HCT116 (cell line): ENCODE data around the gene HCFC1. TPM values are rescaled to one million over a fixed set of nuclear protein-coding genes. Genes with fewer than 3 reads are reported as not detected.
A peak's percentile ranks its signal among the peaks of the same experiment; 100 is the strongest.

Experiments used
- ATAC-seq: fragments of 200-7000 bp; cut with Tn5 transposase; 2 replicates; pipeline ENCODE4 v1.9.1; 2020; ENCODE audit warnings: mild to moderate bottlenecking, moderate library complexity
- BruUV-seq: library from RNA; stranded (reverse); fragments of 400-500 nt; replicated peaks from 2 replicates; lab custom pipeline; 2021; lab: Mats Ljungman, UMichigan
- CTCF ChIA-PET: fragments of 300-600 bp; sonication (Branson Sonifier 250); formaldehyde crosslinking; loops from one replicate; lab custom pipeline; 2021; ENCODE audit warnings: antibody characterized with exemption; lab: Charles Lee
- POLR2A ChIA-PET: fragments of 300-600, 350-600 bp; sonication (Branson Sonifier 250); formaldehyde crosslinking; loops from one replicate; lab custom pipeline; 2021; ENCODE audit warnings: antibody characterized with exemption; lab: Charles Lee
- RAD21 ChIA-PET, 2 experiments: fragments of 300-600 bp; sonication (Branson Sonifier 250); formaldehyde crosslinking; loops; one replicate each; lab custom pipeline; 2023; ENCODE audit warnings: low total read pairs in 2 of 2; ENCODE audit not compliant: uncharacterized antibody in 2 of 2, unreplicated experiment in 2 of 2, low non-redundant PET in 1 of 2; lab: Charles Lee
- DNase-seq: peaks from one replicate; pipeline ENCODE4 v3.0.0-alpha.2; 2010; ENCODE audit warnings: low read depth, low spot score
- H2AFZ ChIP-seq: fragments of 200-600 bp; shearing (Covaris generic), sonication (generic); 2 replicates; pipeline ENCODE4 v1.6.1; 2017; ENCODE audit warnings: low read depth, mixed run types, mixed read lengths, antibody characterized with exemption, low read length; ENCODE audit not compliant: poor library complexity, severe bottlenecking
- H3K27ac ChIP-seq: 2 replicates; pipeline ENCODE4 v1.5.1; 2012; ENCODE audit warnings: low read depth, low read length
- H3K27me3 ChIP-seq: fragments of 200-600 bp; sonication (generic); 2 replicates; pipeline ENCODE4 v1.6.1; 2016; ENCODE audit warnings: mixed run types, low read length, mixed read lengths; ENCODE audit not compliant: insufficient read depth
- H3K36me3 ChIP-seq, 2 experiments: fragments of 200-500 bp in 1 of 2; fragments of 200-600 bp in 1 of 2; sonication (Bioruptor generic) in 1 of 2; sonication (generic) in 1 of 2; 2 replicates each; pipeline versions ENCODE4 v1.5.1 to v1.6.1; 2014 to 2016; ENCODE audit warnings: low read length in 2 of 2, inconsistent platforms in 1 of 2, mixed read lengths in 1 of 2, mixed run types in 1 of 2; ENCODE audit not compliant: insufficient read depth in 2 of 2, control insufficient read depth in 1 of 2
- H3K4me1 ChIP-seq, 2 experiments: fragments of 200-600 bp in 1 of 2; sonication (generic) in 1 of 2; 2 replicates each; pipeline versions ENCODE4 v1.5.1 to v1.6.1; 2012 to 2017; ENCODE audit warnings: low read length in 2 of 2, inconsistent platforms in 1 of 2, mild to moderate bottlenecking in 1 of 2, mixed read lengths in 1 of 2, mixed run types in 1 of 2, moderate library complexity in 1 of 2; ENCODE audit not compliant: insufficient read depth in 2 of 2, control insufficient read depth in 1 of 2
- H3K4me2 ChIP-seq: fragments of 200-600 bp; sonication (generic); 2 replicates; pipeline ENCODE4 v1.6.1; 2017; ENCODE audit warnings: mixed run types, low read length, mixed read lengths
- H3K4me3 ChIP-seq, 2 experiments: fragments of 200-600 bp in 1 of 2; sonication (generic) in 1 of 2; replicated peaks in 1 of 2; 2 replicates each; pipeline ENCODE4 v1.5.1; 2011 to 2016; ENCODE audit warnings: low read length in 2 of 2, control low read depth in 1 of 2, low read depth in 1 of 2, mild to moderate bottlenecking in 1 of 2, mixed read lengths in 1 of 2, mixed run types in 1 of 2
- H3K79me2 ChIP-seq: fragments of 200-600 bp; sonication (generic); 2 replicates; pipeline ENCODE4 v1.6.1; 2017; ENCODE audit warnings: mild to moderate bottlenecking, mixed run types, low read length, moderate library complexity, mixed read lengths; ENCODE audit not compliant: insufficient read depth
- H3K9ac ChIP-seq: fragments of 200-600 bp; sonication (generic); 2 replicates; pipeline ENCODE4 v1.6.1; 2016; ENCODE audit warnings: low read length, mixed read lengths
- H3K9me2 ChIP-seq: fragments of 200-600 bp; sonication (generic), shearing (Covaris generic); 2 replicates; pipeline ENCODE4 v1.6.1; 2017; ENCODE audit warnings: mixed run types, mild to moderate bottlenecking, moderate library complexity; ENCODE audit not compliant: insufficient read depth
- H3K9me3 ChIP-seq, 2 experiments: fragments of 200-500 bp in 1 of 2; fragments of 200-600 bp in 1 of 2; sonication (Bioruptor generic) in 1 of 2; sonication (generic) in 1 of 2; 2 replicates each; pipeline ENCODE4 v1.6.1; 2014 to 2017; ENCODE audit warnings: low read length in 2 of 2, mixed read lengths in 2 of 2, inconsistent platforms in 1 of 2, low read depth in 1 of 2, mild to moderate bottlenecking in 1 of 2, mixed run types in 1 of 2, moderate library complexity in 1 of 2; ENCODE audit not compliant: control insufficient read depth in 1 of 2, insufficient read depth in 1 of 2
- H4K20me1 ChIP-seq: fragments of 200-600 bp; sonication (generic), shearing (Covaris generic); 2 replicates; pipeline ENCODE4 v1.6.1; 2017; ENCODE audit warnings: mixed run types, mild to moderate bottlenecking, moderate library complexity; ENCODE audit not compliant: insufficient read depth
- CEBPB ChIP-seq: IDR thresholded peaks from 2 replicates; pipeline ENCODE4 v1.6.1; 2012; ENCODE audit warnings: low read depth
- EGR1 ChIP-seq: IDR thresholded peaks from 2 replicates; pipeline ENCODE4 v1.6.1; 2012; ENCODE audit warnings: low read depth
- EZH2phosphoT487 ChIP-seq: fragments of 200-600 bp; IDR thresholded peaks from 2 replicates; pipeline ENCODE4 v1.6.1; 2018; ENCODE audit warnings: antibody characterized with exemption, borderline replicate concordance
- JUND ChIP-seq: IDR thresholded peaks from 2 replicates; pipeline ENCODE4 v1.6.1; 2012
- RAD21 ChIP-seq: IDR thresholded peaks from 2 replicates; pipeline ENCODE4 v1.6.1; 2012; ENCODE audit warnings: low read depth, mild to moderate bottlenecking
- SP1 ChIP-seq: IDR thresholded peaks from 2 replicates; pipeline ENCODE4 v1.6.1; 2012; ENCODE audit warnings: low read depth
- ZFX ChIP-seq: fragments of 450-650 bp; IDR thresholded peaks from 2 replicates; pipeline ENCODE4 v1.6.1; 2017
- intact Hi-C: fragments of 100-400 bp; cut with micrococcal nuclease; formaldehyde crosslinking; loops from 2 replicates; pipeline ENCODE4 v1.10.0; 2022
- total RNA-seq: library from RNA; stranded (reverse); gene quantifications from one replicate; pipeline ENCODE4 v1.2.1, GENCODE V29; 2021; ENCODE audit not compliant: unreplicated experiment

Gene HCFC1
- total RNA-seq, 1 experiment from 2014 or later, result 72.8 TPM

DNA sequence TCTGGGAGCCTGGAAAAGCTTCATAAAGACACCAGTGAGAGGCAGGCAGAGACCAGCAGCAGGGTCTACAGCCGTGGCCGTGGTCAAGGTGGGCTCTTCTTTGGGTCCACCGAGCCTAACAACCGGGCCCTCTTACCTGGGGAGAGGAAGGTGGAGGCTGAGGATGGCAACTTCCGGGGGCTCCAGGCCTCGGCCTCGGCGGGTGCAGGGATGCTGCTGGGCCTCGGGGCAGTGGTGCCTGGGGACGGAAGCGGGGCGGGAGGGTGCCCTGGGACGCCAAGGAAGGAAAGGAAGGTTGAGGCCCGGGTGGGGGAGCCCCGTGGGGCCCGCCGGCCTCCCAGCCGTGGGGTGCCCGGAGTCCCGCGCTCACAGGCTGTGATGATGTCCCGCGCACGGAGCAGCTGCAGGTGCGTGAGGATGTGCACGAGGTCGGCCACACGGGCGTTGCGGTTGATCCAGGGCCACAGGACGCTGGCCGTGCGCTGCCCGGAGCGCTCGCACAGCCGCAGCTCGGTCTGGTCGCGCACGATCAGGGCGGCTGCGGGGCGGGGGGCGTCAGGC lies 47.5 kb upstream of the HCFC1 start:
- POLR2A ChIA-PET, result no interaction called here
- RAD21 ChIA-PET, result no interaction called here
- H4K20me1 ChIP-seq, result no peaks in the 10 kb centered on the region
- H3K9ac ChIP-seq, result peak overlapping the region; percentile 88
- no TSS peak for BruUV-seq
- DNase-seq, result no peak
- H2AFZ ChIP-seq, result no peak overlapping the region
- H3K4me1 ChIP-seq, result peaks cover 9 to 31% of the 10 kb centered on the region in 2 experiments
- peak overlapping the region; percentile 88 for H3K27ac ChIP-seq
- H3K27me3 ChIP-seq, result no peaks in the 10 kb centered on the region
- H3K9me2 ChIP-seq, result no peaks in the 10 kb centered on the region
- H3K4me3 ChIP-seq, result peak overlapping the region; percentile 68 to 69
- TF ChIP-seq RAD21, result no peak
- peak; percentile 37 for TF ChIP-seq ZFX
- no peak for TF ChIP-seq SP1
- TF ChIP-seq CEBPB, result no peak
- TF ChIP-seq JUND, result no peak
- TF ChIP-seq EGR1, result no peak
- TF ChIP-seq, all 23 proteins: peak for 1
- no peaks in the 10 kb centered on the region for H3K9me3 ChIP-seq
- peaks cover 42% of the 10 kb centered on the region for H3K79me2 ChIP-seq
- peak; percentile 16 for ATAC-seq
- CTCF ChIA-PET, result no interaction called here
- intact Hi-C loops, result no loop called here
- H3K36me3 ChIP-seq, result peaks cover 2 to 5% of the 10 kb centered on the region in 2 experiments; a peak in 1 of 4 replicates
- peak overlapping the region; percentile 81 for H3K4me2 ChIP-seq

DNA sequence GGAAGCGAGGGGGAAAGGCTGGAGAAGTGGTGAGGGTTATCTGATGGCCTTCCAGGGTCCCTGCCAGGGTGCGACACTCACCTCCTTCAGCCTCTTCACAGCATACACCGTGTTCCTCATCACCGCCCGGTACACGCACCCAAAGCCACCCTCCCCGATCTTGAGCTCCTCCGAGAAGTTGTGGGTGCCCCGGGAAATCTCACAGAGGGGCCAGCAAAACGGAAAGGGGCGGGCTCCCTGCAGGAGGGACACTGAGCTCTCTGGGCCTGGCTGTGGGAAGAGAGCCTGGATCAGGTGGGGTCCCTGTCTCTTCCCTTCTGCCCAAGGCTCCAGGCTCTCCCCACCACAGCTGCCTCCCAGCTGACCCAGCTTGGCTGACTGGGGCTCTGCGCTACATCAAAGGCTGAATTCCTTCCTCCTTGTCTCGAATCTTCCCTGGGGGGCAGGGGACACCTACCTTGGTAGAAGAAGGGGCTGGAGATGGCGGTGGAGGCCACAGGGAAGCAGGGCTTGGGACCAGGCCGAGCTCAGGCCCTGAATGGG lies 47.0 kb upstream of the HCFC1 start:
- Histone ChIP-seq H2AFZ (no peak overlapping the region), H3K4me3 (peak overlapping the region; percentile 68 to 69), H3K79me2 (peaks cover 42% of the 10 kb centered on the region)
- TF ChIP-seq EZH2phosphoT487 (no peak), CEBPB (no peak)
- TF ChIP-seq, all 23 proteins: peak for 0
- Histone ChIP-seq H4K20me1 (no peaks in the 10 kb centered on the region), H3K27me3 (no peaks in the 10 kb centered on the region), H3K4me1 (peaks cover 9 to 31% of the 10 kb centered on the region in 2 experiments), H3K4me2 (peak overlapping the region; percentile 81), H3K36me3 (peaks cover 2 to 5% of the 10 kb centered on the region in 2 experiments; a peak in 1 of 4 replicates), H3K9me2 (no peaks in the 10 kb centered on the region), H3K27ac (peak overlapping the region; percentile 88), H3K9me3 (no peaks in the 10 kb centered on the region), H3K9ac (peak overlapping the region; percentile 88)
- intact Hi-C loops, result no loop called here
- BruUV-seq, result TSS peak; percentile 40
- DNase-seq (no peak), ATAC-seq (no peak)
- POLR2A ChIA-PET, result interaction anchor here (0.5 kb wide), 1 partner anchor 421 kb away, joined by 3 read pairs; no protein-coding TSS in a partner anchor
- CTCF ChIA-PET, result no interaction called here
- RAD21 ChIA-PET, result no interaction called here
